Liver (tissue), 9 donors: Measurements from ENCODE around the gene NAT9. TPM values are rescaled to one million over a fixed set of nuclear protein-coding genes. Genes with fewer than 3 reads are reported as not detected.

Experiments used
- DNase-seq: peaks from one replicate; pipeline ENCODE4 v3.0.0-alpha.2; 2017; ENCODE audit warnings: low spot score
- H3K27ac ChIP-seq, 2 donors: one replicate each; pipeline ENCODE4 v1.7.0; 2013; ENCODE audit warnings: inconsistent platforms in 2 of 2, low read length in 2 of 2, control low read depth in 1 of 2, low read depth in 1 of 2, mild to moderate bottlenecking in 1 of 2
- H3K27me3 ChIP-seq, 4 donors: one replicate each; pipeline versions ENCODE4 v1.6.1 to v1.7.0; 2013; ENCODE audit warnings: low read length in 3 of 4, inconsistent platforms in 1 of 4, mild to moderate bottlenecking in 1 of 4, moderate library complexity in 1 of 4; ENCODE audit not compliant: control insufficient read depth in 4 of 4, insufficient read depth in 4 of 4
- H3K36me3 ChIP-seq, 4 donors: one replicate each; pipeline versions ENCODE4 v1.6.1 to v1.7.0; 2013; ENCODE audit warnings: low read length in 3 of 4, mild to moderate bottlenecking in 3 of 4, low read depth in 1 of 4, moderate library complexity in 1 of 4; ENCODE audit not compliant: control insufficient read depth in 4 of 4, insufficient read depth in 3 of 4
- H3K4me1 ChIP-seq, 4 donors: one replicate each; pipeline versions ENCODE4 v1.6.1 to v1.7.0; 2013; ENCODE audit warnings: low read length in 3 of 4, mild to moderate bottlenecking in 3 of 4, moderate library complexity in 1 of 4; ENCODE audit not compliant: control insufficient read depth in 4 of 4, insufficient read depth in 4 of 4
- H3K4me3 ChIP-seq, 3 donors: one replicate each; pipeline versions ENCODE4 v1.6.1 to v1.7.0; 2013; ENCODE audit warnings: low read length in 3 of 3, control low read depth in 1 of 3, low read depth in 1 of 3, mild to moderate bottlenecking in 1 of 3
- H3K9ac ChIP-seq, 2 donors: one replicate each; pipeline ENCODE4 v1.7.0; 2013; ENCODE audit warnings: low read length in 2 of 2, mild to moderate bottlenecking in 2 of 2, moderate library complexity in 2 of 2, control low read depth in 1 of 2, low read depth in 1 of 2
- H3K9me3 ChIP-seq, 4 donors: one replicate each; pipeline versions ENCODE4 v1.6.1 to v1.7.0; 2013; ENCODE audit warnings: low read length in 3 of 4; ENCODE audit not compliant: control insufficient read depth in 4 of 4
- ATF3 ChIP-seq: IDR thresholded peaks from 2 replicates; pipeline ENCODE4 v1.6.1; 2016; ENCODE audit warnings: antibody characterized with exemption
- CTCF ChIP-seq: fragments of 150-350 bp; IDR thresholded peaks from 2 replicates; pipeline ENCODE4 v1.5.1; 2017; ENCODE audit warnings: improper control_type of control experiment, low read depth, low read length; ENCODE audit not compliant: missing input control
- EGR1 ChIP-seq, 2 donors: IDR thresholded peaks; 2 replicates each; pipeline ENCODE4 v1.6.1; 2016 to 2018; ENCODE audit warnings: antibody characterized with exemption in 2 of 2, low read depth in 2 of 2
- FOXA2 ChIP-seq: IDR thresholded peaks from 2 replicates; pipeline ENCODE4 v1.6.1; 2016; ENCODE audit warnings: antibody characterized with exemption
- GABPA ChIP-seq, 2 donors: IDR thresholded peaks in 1 of 2; conservative IDR thresholded peaks in 1 of 2; 2 replicates each; pipeline ENCODE4 v1.6.1; 2016; ENCODE audit warnings: antibody characterized with exemption in 2 of 2, mild to moderate bottlenecking in 1 of 2, moderate library complexity in 1 of 2
- HNF4A ChIP-seq, 2 donors: conservative IDR thresholded peaks; 2 replicates each; pipeline ENCODE4 v1.6.1; 2016; ENCODE audit warnings: antibody characterized with exemption in 2 of 2, mild to moderate bottlenecking in 2 of 2
- HNF4G ChIP-seq: IDR thresholded peaks from 2 replicates; pipeline ENCODE4 v1.6.1; 2016; ENCODE audit warnings: antibody characterized with exemption
- MAX ChIP-seq: IDR thresholded peaks from 2 replicates; pipeline ENCODE4 v1.6.1; 2016; ENCODE audit warnings: antibody characterized with exemption
- NR2F2 ChIP-seq: IDR thresholded peaks from 2 replicates; pipeline ENCODE4 v1.6.1; 2016; ENCODE audit warnings: antibody characterized with exemption
- RAD21 ChIP-seq, 2 donors: IDR thresholded peaks; 2 replicates each; pipeline ENCODE4 v1.6.1; 2016; ENCODE audit warnings: antibody characterized with exemption in 2 of 2, mild to moderate bottlenecking in 2 of 2
- RXRA ChIP-seq, 2 donors: IDR thresholded peaks; 2 replicates each; pipeline ENCODE4 v1.6.1; 2017 to 2018; ENCODE audit warnings: antibody characterized with exemption in 2 of 2, mild to moderate bottlenecking in 1 of 2
- SP1 ChIP-seq: IDR thresholded peaks from 2 replicates; pipeline ENCODE4 v1.6.1; 2018; ENCODE audit warnings: antibody characterized with exemption, mild to moderate bottlenecking
- TAF1 ChIP-seq: conservative IDR thresholded peaks from 2 replicates; pipeline ENCODE4 v1.6.1; 2016; ENCODE audit warnings: antibody characterized with exemption, mild to moderate bottlenecking
- YY1 ChIP-seq: IDR thresholded peaks from 2 replicates; pipeline ENCODE4 v1.6.1; 2016; ENCODE audit warnings: antibody characterized with exemption, mild to moderate bottlenecking
- WGBS: extraction: QIAGEN DNeasy Blood & Tissue Kit; methylation state at CpG from one replicate; pipeline ENCODE4 v1.1.7; 2013; 5-methylcytosine and 5-hydroxymethylcytosine counted together
- polyA plus RNA-seq, 2 donors: library from polyadenylated mRNA; stranded (reverse) in 1 of 2; unstranded in 1 of 2; fragments of 200-250 nt in 1 of 2; fragments of >200 nt in 1 of 2; fragmentation: Nextera tagmentation in 1 of 2; extraction: Ambion mirVana in 1 of 2; gene quantifications; one replicate each; pipeline versions ENCODE4 v1.2.1 to v1.2.3, GENCODE V29; 2013 to 2015
- total RNA-seq, 2 donors: library from RNA; depleted of rRNA; stranded (reverse); fragments of >200 nt; gene quantifications; one replicate each; pipeline ENCODE4 v1.2.3, GENCODE V29; 2014
- donor health status: healthy.
- donor health status: healthy.
- donor health status: healthy.
- donor health status: healthy.
- donor health status: healthy.

Gene NAT9
- total and polyA plus RNA-seq, 4 donors = 8.1 to 25.5 (median 17.1) TPM

GRCh38 chr17:74758848-74759168, 17.3 kb downstream of the NAT9 start (continued):
- TF ChIP-seq FOXA2 (no peak), RXRA (IDR thresholded peaks at IDR 0.05) (no peak), CTCF (no peak), EGR1 (IDR thresholded peaks at IDR 0.05; ENCODE audit: low read depth in 2 of 2) (no peak), TAF1 (no peak), YY1 (no peak), HNF4A (conservative IDR thresholded peaks at IDR 0.05) (no peak), GABPA (IDR thresholded peaks at IDR 0.05 in 1 of 2, conservative IDR thresholded peaks at IDR 0.05 in 1 of 2) (no peak)

- no peaks in the 10 kb centered on the region for H3K9me3 ChIP-seq
- 25% methylated on average over 26 of the region's 26 CpGs for WGBS
- H3K27me3 ChIP-seq = no peaks in the 10 kb centered on the region
- H3K9ac ChIP-seq = peak overlapping the region in 1 of 2 donors; percentile 29
- no peak for DNase-seq
- peak overlapping the region; percentile 75 to 76 for H3K27ac ChIP-seq
- peak overlapping the region; percentile 7 to 15 (median 8) for H3K4me3 ChIP-seq
- H3K4me1 ChIP-seq = peaks cover 53 to 91% (median 79%) of the 10 kb centered on the region in 4 donors
- H3K36me3 ChIP-seq = no peaks in the 10 kb centered on the region
- TF ChIP-seq YY1 = peak; percentile 18
- TF ChIP-seq MAX = peak; percentile 20
- no peak for TF ChIP-seq HNF4G
- TF ChIP-seq TAF1 = no peak
- TF ChIP-seq EGR1 (IDR thresholded peaks at IDR 0.05; ENCODE audit: low read depth in 2 of 2) = peak; percentile 95 to 99
- peak; percentile 57 to 80 for TF ChIP-seq RXRA (IDR thresholded peaks at IDR 0.05)
- TF ChIP-seq HNF4A (conservative IDR thresholded peaks at IDR 0.05) = peak; percentile 22 to 74
- peak; percentile 9 for TF ChIP-seq SP1
- no peak for TF ChIP-seq ATF3
- TF ChIP-seq RAD21 (IDR thresholded peaks at IDR 0.05) = no peak
- no peak for TF ChIP-seq GABPA (IDR thresholded peaks at IDR 0.05 in 1 of 2, conservative IDR thresholded peaks at IDR 0.05 in 1 of 2)
- TF ChIP-seq NR2F2 = no peak
- peak; percentile 49 for TF ChIP-seq FOXA2
Observed at GRCh38 chr17:74757931-74758847, 18.0 kb downstream of the NAT9 start.

- Histone ChIP-seq H3K4me1 (peaks cover 55 to 91% (median 79%) of the 10 kb centered on the region in 4 donors), H3K36me3 (no peaks in the 10 kb centered on the region), H3K9ac (peak overlapping the region in 1 of 2 donors; percentile 29), H3K27ac (peak overlapping the region; percentile 75 to 76), H3K9me3 (no peaks in the 10 kb centered on the region), H3K27me3 (no peaks in the 10 kb centered on the region), H3K4me3 (no peak overlapping the region)
- DNase-seq = no peak
- TF ChIP-seq HNF4G = no peak
- WGBS = 63% methylated on average over 3 of the region's 3 CpGs
Observed at GRCh38 chr17:74757502-74757901, 18.6 kb downstream of the NAT9 start.
